ENCODE results near the gene DHX8. TPM values are rescaled to one million over a fixed set of nuclear protein-coding genes. Genes with fewer than 3 reads are reported as not detected.

The DHX8 gene
- polyA plus RNA-seq, 1 of the 3 experiments (the other 2 are of a cell fraction): 31.3 TPM

DNA sequence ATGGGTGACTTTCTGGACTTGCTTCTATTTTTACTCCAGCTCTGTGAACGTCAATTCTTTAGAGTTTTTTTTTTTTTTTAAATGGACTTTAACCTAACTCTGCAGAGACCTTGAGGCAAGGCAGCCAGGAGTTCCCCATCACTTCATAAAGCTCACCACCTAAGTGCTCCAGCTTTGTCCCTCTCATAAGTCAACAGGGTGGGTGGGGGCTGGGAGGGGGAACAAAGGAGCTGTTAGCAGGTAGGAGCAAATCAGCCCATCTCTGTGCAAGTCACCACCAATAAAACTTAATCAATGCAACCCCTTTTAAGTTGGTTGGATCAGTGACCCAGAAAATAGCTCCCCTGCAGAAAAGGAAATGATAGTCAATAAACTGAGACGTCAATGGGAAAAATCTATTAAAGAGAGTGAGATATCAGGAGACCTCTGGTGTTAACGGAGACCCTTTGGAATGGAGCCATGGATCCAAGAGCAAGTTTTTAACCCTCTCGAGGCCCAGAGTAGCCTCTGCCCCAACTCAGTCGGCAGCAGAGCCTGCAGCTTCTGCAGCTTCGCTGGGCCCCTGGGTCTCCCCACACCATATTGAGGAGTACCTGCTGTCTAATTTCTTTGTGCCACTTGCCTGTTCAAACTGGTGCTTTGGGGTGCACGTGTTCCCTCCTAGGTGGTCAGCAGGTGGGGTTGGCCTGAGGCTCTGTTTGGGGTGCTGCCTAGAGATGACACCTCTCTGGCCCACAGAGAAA, 90.0 kb downstream of the DHX8 start:
- no peak overlapping the region for H3K4me3 ChIP-seq (ENCODE audit: low read depth in 2 of 2, low read length in 1 of 2)
- H2AFZ ChIP-seq (ENCODE audit: low read depth): no peak overlapping the region
- no peaks in the 10 kb centered on the region for H4K20me1 ChIP-seq (ENCODE audit: insufficient read depth)
- H3K9me3 ChIP-seq: no peaks in the 10 kb centered on the region
- H3K9me2 ChIP-seq: no peaks in the 10 kb centered on the region
- H3K4me2 ChIP-seq: no peak overlapping the region
- H3K27me3 ChIP-seq (ENCODE audit: insufficient read depth): no peaks in the 10 kb centered on the region
- H3K36me3 ChIP-seq (replicated peaks in 1 of 2; ENCODE audit: control insufficient read depth in 1 of 2, insufficient read depth in 2 of 2, low read length in 1 of 2): no peaks in the 10 kb centered on the region
- TF ChIP-seq MXI1 (IDR thresholded peaks at IDR 0.05; ENCODE audit: low read depth, low read length) (no peak), POLR2AphosphoS5 (IDR thresholded peaks at IDR 0.05; ENCODE audit: low read depth, low read length) (no peak), RFX5 (IDR thresholded peaks at IDR 0.05; ENCODE audit: low read length) (no peak), GABPA (IDR thresholded peaks at IDR 0.05; ENCODE audit: low read depth) (no peak), RAD21 (IDR thresholded peaks at IDR 0.05; ENCODE audit: low read length) (no peak), JUND (IDR thresholded peaks at IDR 0.05) (no peak), MEF2A (IDR thresholded peaks at IDR 0.05; ENCODE audit: borderline replicate concordance, low read depth) (no peak), ELF1 (IDR thresholded peaks at IDR 0.05) (no peak), SIN3A (IDR thresholded peaks at IDR 0.05; ENCODE audit: borderline replicate concordance, low read depth, low read length) (no peak), TCF12 (IDR thresholded peaks at IDR 0.05) (no peak), EZH2phosphoT487 (IDR thresholded peaks at IDR 0.05; ENCODE audit: borderline replicate concordance, low read depth) (no peak), FOXM1 (IDR thresholded peaks at IDR 0.05; ENCODE audit: low read depth) (no peak), RXRA (IDR thresholded peaks at IDR 0.05; ENCODE audit: borderline replicate concordance, low read depth) (no peak), NFIC (IDR thresholded peaks at IDR 0.05; ENCODE audit: borderline replicate concordance) (no peak), YY1 (IDR thresholded peaks at IDR 0.05; ENCODE audit: low read depth) (no peak)
- TF ChIP-seq, protein P1, sequence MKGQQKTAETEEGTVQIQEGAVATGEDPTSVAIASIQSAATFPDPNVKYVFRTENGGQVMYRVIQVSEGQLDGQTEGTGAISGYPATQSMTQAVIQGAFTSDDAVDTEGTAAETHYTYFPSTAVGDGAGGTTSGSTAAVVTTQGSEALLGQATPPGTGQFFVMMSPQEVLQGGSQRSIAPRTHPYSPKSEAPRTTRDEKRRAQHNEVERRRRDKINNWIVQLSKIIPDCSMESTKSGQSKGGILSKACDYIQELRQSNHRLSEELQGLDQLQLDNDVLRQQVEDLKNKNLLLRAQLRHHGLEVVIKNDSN (IDR thresholded peaks at IDR 0.05; ENCODE audit: borderline replicate concordance, low read depth): no peak
- TF ChIP-seq, protein P2, sequence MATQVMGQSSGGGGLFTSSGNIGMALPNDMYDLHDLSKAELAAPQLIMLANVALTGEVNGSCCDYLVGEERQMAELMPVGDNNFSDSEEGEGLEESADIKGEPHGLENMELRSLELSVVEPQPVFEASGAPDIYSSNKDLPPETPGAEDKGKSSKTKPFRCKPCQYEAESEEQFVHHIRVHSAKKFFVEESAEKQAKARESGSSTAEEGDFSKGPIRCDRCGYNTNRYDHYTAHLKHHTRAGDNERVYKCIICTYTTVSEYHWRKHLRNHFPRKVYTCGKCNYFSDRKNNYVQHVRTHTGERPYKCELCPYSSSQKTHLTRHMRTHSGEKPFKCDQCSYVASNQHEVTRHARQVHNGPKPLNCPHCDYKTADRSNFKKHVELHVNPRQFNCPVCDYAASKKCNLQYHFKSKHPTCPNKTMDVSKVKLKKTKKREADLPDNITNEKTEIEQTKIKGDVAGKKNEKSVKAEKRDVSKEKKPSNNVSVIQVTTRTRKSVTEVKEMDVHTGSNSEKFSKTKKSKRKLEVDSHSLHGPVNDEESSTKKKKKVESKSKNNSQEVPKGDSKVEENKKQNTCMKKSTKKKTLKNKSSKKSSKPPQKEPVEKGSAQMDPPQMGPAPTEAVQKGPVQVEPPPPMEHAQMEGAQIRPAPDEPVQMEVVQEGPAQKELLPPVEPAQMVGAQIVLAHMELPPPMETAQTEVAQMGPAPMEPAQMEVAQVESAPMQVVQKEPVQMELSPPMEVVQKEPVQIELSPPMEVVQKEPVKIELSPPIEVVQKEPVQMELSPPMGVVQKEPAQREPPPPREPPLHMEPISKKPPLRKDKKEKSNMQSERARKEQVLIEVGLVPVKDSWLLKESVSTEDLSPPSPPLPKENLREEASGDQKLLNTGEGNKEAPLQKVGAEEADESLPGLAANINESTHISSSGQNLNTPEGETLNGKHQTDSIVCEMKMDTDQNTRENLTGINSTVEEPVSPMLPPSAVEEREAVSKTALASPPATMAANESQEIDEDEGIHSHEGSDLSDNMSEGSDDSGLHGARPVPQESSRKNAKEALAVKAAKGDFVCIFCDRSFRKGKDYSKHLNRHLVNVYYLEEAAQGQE (IDR thresholded peaks at IDR 0.05; ENCODE audit: low read depth, low read length): no peak
- no peak overlapping the region for H3K27ac ChIP-seq (ENCODE audit: low read depth in 2 of 2, low read length in 1 of 2)
- CTCF ChIA-PET: interaction anchor here (0.7 to 10.5 kb wide), 8 partner anchors 12 to 273 kb away, joined by 3 to 97 read pairs (median 3); partner anchors contain the start of genes DHX8 and SOST
- no peaks in the 10 kb centered on the region for H3K79me2 ChIP-seq (ENCODE audit: insufficient read depth)
- H3K4me1 ChIP-seq (ENCODE audit: control insufficient read depth in 1 of 2, insufficient read depth in 2 of 2, low read depth in 1 of 2, low read length in 1 of 2): peaks cover under 1 to 4% of the 10 kb centered on the region in 2 experiments; a peak in 2 of 4 replicates
- peaks cover 22% of the 10 kb centered on the region for H3F3A ChIP-seq (replicated peaks; ENCODE audit: insufficient read depth)
- no peak overlapping the region for H3K9ac ChIP-seq
- WGBS (ENCODE audit: low lambda C conversion rate): 69% methylated on average over 7 of the region's 7 CpGs
- POLR2A ChIA-PET: no interaction called here
- DNase-seq: no peak

All from SK-N-SH (cell line).